GM12801 (cell line): ENCODE data around the gene FFAR2.

Experiments
- CTCF ChIP-seq: IDR thresholded peaks from one replicate; pipeline ENCODE4 v1.5.1; 2011; ENCODE audit warnings: control low read depth; ENCODE audit not compliant: insufficient read length; ENCODE audit errors: extremely low read depth

Gene FFAR2

GRCh38 chr19:35458731-35459391, 10.8 kb downstream of the FFAR2 start:
- TF ChIP-seq CTCF, result no peak

- no peak for TF ChIP-seq CTCF
Measured at GRCh38 chr19:35459414-35460082, 11.5 kb downstream of the FFAR2 start.

GRCh38 chr19:35460608-35461007, 12.6 kb downstream of the FFAR2 start:
- TF ChIP-seq CTCF, result no peak

GRCh38 chr19:35461060-35461459, 13.0 kb downstream of the FFAR2 start:
- no peak for TF ChIP-seq CTCF

- no peak for TF ChIP-seq CTCF
Measured at GRCh38 chr19:35462476-35462953, 14.5 kb downstream of the FFAR2 start.

- TF ChIP-seq CTCF, result no peak
Measured at GRCh38 chr19:35466259-35466658, 18.2 kb downstream of the FFAR2 start.

- peak; percentile 83 for TF ChIP-seq CTCF
Measured at GRCh38 chr19:35468637-35469036, 20.6 kb downstream of the FFAR2 start.
